ENCODE data around the gene TTC32.
"Not testable (repeated sequence)": the region's sequence is repeated elsewhere in the genome, so short reads cannot be mapped to it uniquely, and the experiment has no call there.

The TTC32 gene

GRCh38 chr2:19927816-19928215 lies 26.0 kb upstream of the TTC32 start:
- H3K27ac ChIP-seq (ENCODE audit: low read depth, low read length); H3K36me3 ChIP-seq (ENCODE audit: insufficient read depth, low read length); H3K9ac ChIP-seq (ENCODE audit: low read length); H3K9me3 ChIP-seq (ENCODE audit: low read length); H3K4me3 ChIP-seq (ENCODE audit: low read depth in 1 of 2, low read length in 2 of 2); H3K27me3 ChIP-seq (ENCODE audit: control insufficient read depth in 1 of 2, insufficient read depth in 2 of 2, low read length in 2 of 2); H3K4me1 ChIP-seq (ENCODE audit: insufficient read depth, low read length): not testable (repeated sequence)

DNA sequence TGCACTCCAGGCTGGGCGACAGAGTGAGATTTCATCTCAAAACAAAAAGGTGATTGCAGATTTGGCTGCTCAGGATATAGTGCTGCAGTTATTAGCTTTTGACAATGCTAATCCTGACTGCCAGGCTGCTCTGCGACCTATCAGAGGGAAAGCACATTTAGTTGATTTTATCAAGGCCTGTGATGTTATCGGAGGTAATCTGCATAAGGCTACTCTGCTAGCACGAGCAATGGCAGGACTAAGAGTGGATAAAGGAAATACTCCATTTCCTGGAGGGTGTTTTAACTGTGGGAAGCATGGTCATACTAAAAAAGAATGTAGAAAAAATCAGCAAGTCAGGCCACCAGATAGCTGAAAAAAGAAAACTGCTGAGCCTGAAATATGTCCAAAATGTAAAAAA lies 22.7 kb upstream of the TTC32 start:
- H3K27me3 ChIP-seq (ENCODE audit: control insufficient read depth in 1 of 2, insufficient read depth in 2 of 2, low read length in 2 of 2); H3K9ac ChIP-seq (ENCODE audit: low read length); H3K9me3 ChIP-seq (ENCODE audit: low read length); H3K27ac ChIP-seq (ENCODE audit: low read depth, low read length); H3K36me3 ChIP-seq (ENCODE audit: insufficient read depth, low read length); H3K4me3 ChIP-seq (ENCODE audit: low read depth in 1 of 2, low read length in 2 of 2); H3K4me1 ChIP-seq (ENCODE audit: insufficient read depth, low read length): not testable (repeated sequence)

DNA sequence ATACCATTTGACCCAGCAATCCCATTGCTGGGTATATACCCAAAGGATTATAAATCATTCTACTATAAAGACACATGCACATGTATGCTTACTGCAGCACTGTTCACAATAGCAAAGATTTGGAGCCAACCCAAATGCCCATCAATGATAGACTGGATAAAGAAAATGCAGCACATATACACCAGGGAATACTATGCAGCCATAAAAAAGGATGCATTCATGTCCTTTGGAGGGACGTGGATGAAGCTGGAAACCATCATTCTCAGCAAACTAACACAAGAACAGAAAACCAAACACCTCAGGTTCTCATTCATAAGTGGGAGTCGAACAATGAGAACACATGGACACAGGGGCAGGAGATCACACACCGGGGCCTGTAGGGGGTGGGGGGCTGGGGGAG lies 20.4 kb upstream of the TTC32 start:
- not testable (repeated sequence) for H3K9ac ChIP-seq (ENCODE audit: low read length); H3K4me3 ChIP-seq (ENCODE audit: low read depth in 1 of 2, low read length in 2 of 2); H3K9me3 ChIP-seq (ENCODE audit: low read length); H3K4me1 ChIP-seq (ENCODE audit: insufficient read depth, low read length); H3K36me3 ChIP-seq (ENCODE audit: insufficient read depth, low read length); H3K27me3 ChIP-seq (ENCODE audit: control insufficient read depth in 1 of 2, insufficient read depth in 2 of 2, low read length in 2 of 2); H3K27ac ChIP-seq (ENCODE audit: low read depth, low read length)

- H3K27me3 ChIP-seq (ENCODE audit: control insufficient read depth in 1 of 2, insufficient read depth in 2 of 2, low read length in 2 of 2) = no peaks in the 10 kb centered on the region
- H3K9ac ChIP-seq (ENCODE audit: low read length) = no peak overlapping the region
- no peak overlapping the region for H3K4me3 ChIP-seq (ENCODE audit: low read depth in 1 of 2, low read length in 2 of 2)
- no peaks in the 10 kb centered on the region for H3K36me3 ChIP-seq (ENCODE audit: insufficient read depth, low read length)
- H3K4me1 ChIP-seq (ENCODE audit: insufficient read depth, low read length) = no peaks in the 10 kb centered on the region
- H3K27ac ChIP-seq (ENCODE audit: low read depth, low read length) = no peak overlapping the region
- H3K9me3 ChIP-seq (ENCODE audit: low read length) = no peaks in the 10 kb centered on the region
Observed at GRCh38 chr2:19916385-19916950, 14.7 kb upstream of the TTC32 start.

GRCh38 chr2:19914266-19914975 lies 12.6 kb upstream of the TTC32 start:
- H3K9ac ChIP-seq (ENCODE audit: low read length) = no peak overlapping the region
- no peaks in the 10 kb centered on the region for H3K27me3 ChIP-seq (ENCODE audit: control insufficient read depth in 1 of 2, insufficient read depth in 2 of 2, low read length in 2 of 2)
- H3K36me3 ChIP-seq (ENCODE audit: insufficient read depth, low read length) = no peaks in the 10 kb centered on the region
- H3K27ac ChIP-seq (ENCODE audit: low read depth, low read length) = no peak overlapping the region
- H3K9me3 ChIP-seq (ENCODE audit: low read length) = no peaks in the 10 kb centered on the region
- no peaks in the 10 kb centered on the region for H3K4me1 ChIP-seq (ENCODE audit: insufficient read depth, low read length)
- no peak overlapping the region for H3K4me3 ChIP-seq (ENCODE audit: low read depth in 1 of 2, low read length in 2 of 2)

GRCh38 chr2:19911808-19912509 lies 10.2 kb upstream of the TTC32 start:
- no peaks in the 10 kb centered on the region for H3K27me3 ChIP-seq (ENCODE audit: control insufficient read depth in 1 of 2, insufficient read depth in 2 of 2, low read length in 2 of 2)
- H3K4me3 ChIP-seq (ENCODE audit: low read depth in 1 of 2, low read length in 2 of 2) = no peak overlapping the region
- no peak overlapping the region for H3K27ac ChIP-seq (ENCODE audit: low read depth, low read length)
- no peaks in the 10 kb centered on the region for H3K9me3 ChIP-seq (ENCODE audit: low read length)
- H3K36me3 ChIP-seq (ENCODE audit: insufficient read depth, low read length) = no peaks in the 10 kb centered on the region
- H3K4me1 ChIP-seq (ENCODE audit: insufficient read depth, low read length) = no peaks in the 10 kb centered on the region
- no peak overlapping the region for H3K9ac ChIP-seq (ENCODE audit: low read length)

- Histone ChIP-seq H3K27ac (ENCODE audit: low read depth, low read length) (peak overlapping the region; percentile 89), H3K9ac (ENCODE audit: low read length) (peak overlapping the region; percentile 77), H3K36me3 (ENCODE audit: insufficient read depth, low read length) (no peaks in the 10 kb centered on the region)
Observed at GRCh38 chr2:19902216-19902740, 495 bp upstream of the TTC32 start.

DNA sequence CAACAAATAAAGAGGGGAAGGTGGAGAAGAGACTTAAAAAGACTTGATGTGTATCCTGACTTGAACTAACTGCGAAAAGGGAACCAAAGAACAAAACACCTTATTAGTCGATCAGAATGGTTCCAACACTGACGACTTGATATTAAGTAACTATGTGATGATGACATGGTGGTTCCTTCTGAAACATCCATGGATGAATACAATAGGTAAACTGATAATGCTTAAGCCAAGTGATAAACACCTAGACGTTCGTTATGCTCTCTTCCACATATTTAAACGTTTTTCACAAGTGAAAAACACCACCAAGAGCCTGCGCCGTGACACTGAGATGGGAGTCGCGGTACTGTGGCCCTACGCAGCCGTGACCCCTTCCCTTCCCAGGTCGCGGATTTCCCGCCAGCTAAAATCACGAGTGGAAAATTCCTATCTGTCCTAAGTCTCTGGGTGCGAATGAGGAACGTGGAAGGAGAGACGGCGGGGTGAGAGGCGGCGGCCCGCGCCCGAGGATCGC lies 797 bp downstream of the TTC32 start:
- Histone ChIP-seq H3K27ac (ENCODE audit: low read depth, low read length) (peak overlapping the region; percentile 89), H3K36me3 (ENCODE audit: insufficient read depth, low read length) (no peaks in the 10 kb centered on the region), H3K4me3 (ENCODE audit: low read depth in 1 of 2, low read length in 2 of 2) (peak overlapping the region; percentile 75 to 79), H3K9me3 (ENCODE audit: low read length) (no peaks in the 10 kb centered on the region), H3K27me3 (ENCODE audit: control insufficient read depth in 1 of 2, insufficient read depth in 2 of 2, low read length in 2 of 2) (no peaks in the 10 kb centered on the region), H3K4me1 (ENCODE audit: insufficient read depth, low read length) (peaks cover 33% of the 10 kb centered on the region), H3K9ac (ENCODE audit: low read length) (peak overlapping the region; percentile 77)

More at GRCh38 chr2:19902216-19902740, 495 bp upstream of the TTC32 start:
- Histone ChIP-seq H3K4me3 (ENCODE audit: low read depth in 1 of 2, low read length in 2 of 2) (peak overlapping the region; percentile 75 to 79), H3K4me1 (ENCODE audit: insufficient read depth, low read length) (peaks cover 32% of the 10 kb centered on the region), H3K27me3 (ENCODE audit: control insufficient read depth in 1 of 2, insufficient read depth in 2 of 2, low read length in 2 of 2) (no peaks in the 10 kb centered on the region), H3K9me3 (ENCODE audit: low read length) (no peaks in the 10 kb centered on the region)

DNA sequence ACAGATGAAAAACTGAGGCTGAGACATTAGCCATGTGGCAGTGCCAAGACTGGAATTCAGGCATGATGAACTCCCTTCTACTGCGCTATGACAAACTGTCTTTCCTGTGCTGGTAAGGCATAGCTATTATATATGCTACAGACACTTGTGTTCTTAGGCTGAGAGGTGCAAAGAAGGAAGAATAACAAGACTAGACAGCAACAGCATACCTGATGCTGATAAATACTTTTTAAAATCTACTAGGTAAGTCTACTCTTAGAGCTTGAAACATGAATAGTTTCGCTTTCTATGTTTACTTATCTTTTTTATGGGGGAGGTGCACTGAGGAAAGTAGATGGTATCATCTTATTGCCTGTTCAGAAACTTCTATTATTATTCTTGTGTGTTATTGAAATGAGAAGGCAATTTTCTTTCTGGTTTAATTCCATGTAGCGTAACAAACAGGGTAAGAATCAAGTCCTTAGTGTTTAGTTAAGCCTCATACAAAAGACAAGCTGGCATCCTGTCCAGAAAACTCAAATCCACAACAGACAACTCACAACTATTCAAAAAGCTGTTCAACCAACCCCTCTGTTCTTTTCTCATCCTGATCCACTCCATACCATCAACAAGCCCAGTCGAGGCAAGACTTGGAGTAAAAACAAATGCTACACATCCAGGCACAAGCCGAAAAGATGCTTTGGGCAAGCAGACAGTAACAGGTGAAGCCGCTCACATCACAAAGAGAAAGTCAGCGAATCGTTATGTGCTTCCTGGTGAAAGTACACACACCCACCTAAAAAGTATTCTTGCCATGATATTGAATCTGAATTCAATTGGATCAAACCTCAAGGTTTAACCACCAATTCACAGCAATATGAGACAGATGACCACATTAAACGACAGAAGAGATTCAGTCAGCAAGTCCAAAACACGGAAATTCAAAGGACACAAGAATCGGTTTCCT lies 1.5 kb downstream of the TTC32 start:
- Histone ChIP-seq H3K9me3 (ENCODE audit: low read length) (no peaks in the 10 kb centered on the region), H3K9ac (ENCODE audit: low read length) (peak overlapping the region; percentile 77), H3K27ac (ENCODE audit: low read depth, low read length) (peak overlapping the region; percentile 89), H3K36me3 (ENCODE audit: insufficient read depth, low read length) (no peaks in the 10 kb centered on the region), H3K27me3 (ENCODE audit: control insufficient read depth in 1 of 2, insufficient read depth in 2 of 2, low read length in 2 of 2) (no peaks in the 10 kb centered on the region), H3K4me3 (ENCODE audit: low read depth in 1 of 2, low read length in 2 of 2) (peak overlapping the region; percentile 75 to 79), H3K4me1 (ENCODE audit: insufficient read depth, low read length) (peaks cover 39% of the 10 kb centered on the region)

DNA sequence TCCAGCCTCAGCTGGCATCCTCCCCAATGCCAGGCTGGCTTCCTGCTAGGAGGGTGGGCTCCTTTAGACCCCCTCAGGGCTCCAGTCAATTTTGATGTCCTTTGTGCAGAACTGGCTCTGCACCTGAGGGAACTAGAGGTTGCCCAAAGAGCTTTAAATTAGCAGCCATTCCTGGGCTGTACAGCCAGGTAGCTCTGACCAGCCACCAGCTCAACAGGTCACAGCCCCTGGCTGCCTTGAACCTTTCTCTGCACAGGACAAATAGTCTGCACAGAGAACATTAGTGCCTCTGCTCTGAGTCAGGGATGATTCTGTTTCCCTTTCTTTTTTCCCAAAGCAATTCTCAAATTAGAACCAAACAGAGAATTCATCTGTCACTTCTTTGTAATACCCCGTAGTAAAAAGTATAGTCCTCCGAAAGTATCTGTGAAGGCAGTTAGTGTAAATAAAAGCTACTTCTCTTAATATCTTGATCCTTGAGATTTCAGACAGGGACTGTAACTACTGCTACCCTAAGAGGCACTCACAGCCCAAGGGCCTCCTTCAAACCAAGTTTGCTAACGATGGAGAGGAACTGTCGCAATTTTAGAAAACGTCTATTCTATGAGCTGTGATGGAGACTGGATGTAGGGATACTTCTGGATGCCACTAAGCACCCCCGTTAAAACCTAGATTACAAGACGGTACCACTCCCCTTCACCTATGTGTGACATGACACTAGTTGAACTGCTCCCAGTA lies 3.0 kb downstream of the TTC32 start:
- Histone ChIP-seq H3K4me3 (ENCODE audit: low read depth in 1 of 2, low read length in 2 of 2) (no peak overlapping the region), H3K4me1 (ENCODE audit: insufficient read depth, low read length) (peaks cover 39% of the 10 kb centered on the region), H3K9ac (ENCODE audit: low read length) (no peak overlapping the region), H3K9me3 (ENCODE audit: low read length) (no peaks in the 10 kb centered on the region), H3K27me3 (ENCODE audit: control insufficient read depth in 1 of 2, insufficient read depth in 2 of 2, low read length in 2 of 2) (no peaks in the 10 kb centered on the region), H3K27ac (ENCODE audit: low read depth, low read length) (peak overlapping the region; percentile 10), H3K36me3 (ENCODE audit: insufficient read depth, low read length) (no peaks in the 10 kb centered on the region)
